Stomach (tissue), 9 donors: ENCODE results near the gene NAIF1. TPM values are rescaled to one million over a fixed set of nuclear protein-coding genes. Genes with fewer than 3 reads are reported as not detected.

ENCODE experiments used
- DNase-seq, 2 donors: peaks; one replicate each; pipeline versions ENCODE4 v3.0.0 to v3.0.0-alpha.2; 2013 to 2019
- H3K27ac ChIP-seq, 5 donors: fragments of 200-600 bp in 4 of 5; sonication (generic) in 4 of 5; one replicate each; pipeline ENCODE4 v1.5.1; 2013 to 2019; ENCODE audit warnings: mild to moderate bottlenecking in 1 of 5, moderate library complexity in 1 of 5
- H3K27me3 ChIP-seq, 3 donors: fragments of 200-600 bp; sonication (generic); one replicate each; pipeline ENCODE4 v1.5.1; 2017 to 2019; ENCODE audit warnings: mixed run types in 1 of 3
- H3K36me3 ChIP-seq, 4 donors: fragments of 200-600 bp; sonication (generic); 1 replicate in 3 of 4; 2 replicates in 1 of 4; pipeline ENCODE4 v1.5.1; 2016 to 2019
- H3K4me1 ChIP-seq, 4 donors: fragments of 200-600 bp; sonication (generic); one replicate each; pipeline ENCODE4 v1.5.1; 2016 to 2019
- H3K4me3 ChIP-seq, 4 donors: fragments of 200-600 bp; sonication (generic) in 3 of 4; one replicate each; pipeline ENCODE4 v1.5.1; 2016 to 2019; ENCODE audit warnings: mild to moderate bottlenecking in 1 of 4
- H3K9me3 ChIP-seq, 4 donors: fragments of 200-600 bp; sonication (generic); one replicate each; pipeline ENCODE4 v1.5.1; 2016 to 2019
- CTCF ChIP-seq, 7 experiments: fragments of 450-650 bp in 4 of 7; fragments of 200-600 bp in 3 of 7; sonication (generic) in 3 of 7; IDR thresholded peaks; one replicate each; pipeline ENCODE4 v1.5.1; 2016 to 2019; ENCODE audit warnings: antibody characterized with exemption in 7 of 7, control low read depth in 2 of 7, mild to moderate bottlenecking in 1 of 7
- EP300 ChIP-seq: sonication (generic); formaldehyde crosslinking; IDR thresholded peaks from one replicate; pipeline ENCODE4 v1.6.1; 2017; ENCODE audit warnings: antibody characterized with exemption
- POLR2A ChIP-seq, 4 donors: fragments of 450-650 bp; IDR thresholded peaks; one replicate each; pipeline ENCODE4 v1.6.1; 2016; ENCODE audit warnings: antibody characterized with exemption in 4 of 4, control low read depth in 2 of 4, mild to moderate bottlenecking in 1 of 4, moderate library complexity in 1 of 4
- POLR2AphosphoS5 ChIP-seq, 3 donors: sonication (generic); formaldehyde crosslinking; IDR thresholded peaks; one replicate each; pipeline ENCODE4 v1.6.1; 2016; ENCODE audit warnings: antibody characterized with exemption in 3 of 3
- WGBS, 5 donors: extraction: QIAGEN DNeasy Blood & Tissue Kit in 3 of 5; methylation state at CpG; one replicate each; pipeline versions ENCODE4 v1.1.5 to v1.1.7; 2013 to 2018; 5-methylcytosine and 5-hydroxymethylcytosine counted together
- intact Hi-C: fragments of 100-400 bp; cut with DNase I; formaldehyde crosslinking; loops from one replicate; pipeline ENCODE4 v1.15.1; 2023; ENCODE audit warnings: low total_unique reads
- polyA plus RNA-seq, 3 donors: library from polyadenylated mRNA; stranded (reverse); fragments of 200-250 nt; gene quantifications; one replicate each; pipeline ENCODE4 v1.2.3, GENCODE V29; 2013
- total RNA-seq, 5 donors: library from RNA; depleted of rRNA; stranded (reverse); fragments of >200 nt; gene quantifications; one replicate each; pipeline versions ENCODE4 v1.1.0 to v1.2.3, GENCODE V29; 2014 to 2016
- donor health status: healthy with polysubstance abuse.
- donor health status: Bipolar disorder and iron deficiency.
- donor health status: healthy.

The NAIF1 gene
- total and polyA plus RNA-seq, 8 donors: 1.8 to 40.3 (median 7.8) TPM

- TF ChIP-seq POLR2A (IDR thresholded peaks at IDR 0.05) (no peak), POLR2AphosphoS5 (IDR thresholded peaks at IDR 0.05) (no peak), EP300 (no peak), CTCF (IDR thresholded peaks at IDR 0.05) (no peak)
- H3K4me1 ChIP-seq: peaks cover 10 to 55% (median 36%) of the 10 kb centered on the region in 4 donors
- no peaks in the 10 kb centered on the region for H3K36me3 ChIP-seq
- 71 to 86% (median 77%) methylated on average over 10 of the region's 10 CpGs for WGBS, 5 donors
- H3K27me3 ChIP-seq: no peaks in the 10 kb centered on the region
- intact Hi-C loops: no loop called here
- no peak for DNase-seq
- H3K9me3 ChIP-seq: no peaks in the 10 kb centered on the region
- no peak overlapping the region for H3K4me3 ChIP-seq
- no peak overlapping the region for H3K27ac ChIP-seq
Measured at GRCh38 chr9:128087262-128087661, 20.1 kb upstream of the NAIF1 start.

- intact Hi-C loops: no loop called here
- H3K4me1 ChIP-seq: peaks cover 20 to 55% (median 36%) of the 10 kb centered on the region in 4 donors
- no peak for TF ChIP-seq EP300
- no peak for TF ChIP-seq POLR2AphosphoS5 (IDR thresholded peaks at IDR 0.05)
- TF ChIP-seq CTCF (IDR thresholded peaks at IDR 0.05): no peak
- no peak for TF ChIP-seq POLR2A (IDR thresholded peaks at IDR 0.05)
- no peak overlapping the region for H3K27ac ChIP-seq
- no peaks in the 10 kb centered on the region for H3K36me3 ChIP-seq
- no peak overlapping the region for H3K4me3 ChIP-seq
- no peaks in the 10 kb centered on the region for H3K27me3 ChIP-seq
- DNase-seq: no peak
- 88 to 93% (median 89%) methylated on average over 4 of the region's 4 CpGs for WGBS, 5 donors
- H3K9me3 ChIP-seq: no peaks in the 10 kb centered on the region
Measured at GRCh38 chr9:128085943-128086342, 18.8 kb upstream of the NAIF1 start.

GRCh38 chr9:128084746-128085145, 17.6 kb upstream of the NAIF1 start:
- TF ChIP-seq CTCF (IDR thresholded peaks at IDR 0.05) (no peak), POLR2AphosphoS5 (IDR thresholded peaks at IDR 0.05) (no peak), POLR2A (IDR thresholded peaks at IDR 0.05) (no peak), EP300 (no peak)
- no peak overlapping the region for H3K27ac ChIP-seq
- H3K4me3 ChIP-seq: no peak overlapping the region
- no peaks in the 10 kb centered on the region for H3K36me3 ChIP-seq
- H3K9me3 ChIP-seq: no peaks in the 10 kb centered on the region
- 90 to 96% (median 94%) methylated on average over 4 of the region's 4 CpGs for WGBS, 5 donors
- no peaks in the 10 kb centered on the region for H3K27me3 ChIP-seq
- intact Hi-C loops: no loop called here
- DNase-seq: no peak
- H3K4me1 ChIP-seq: peaks cover 24 to 59% (median 43%) of the 10 kb centered on the region in 4 donors

GRCh38 chr9:128082151-128082550, 15.0 kb upstream of the NAIF1 start:
- TF ChIP-seq CTCF (IDR thresholded peaks at IDR 0.05) (no peak), POLR2A (IDR thresholded peaks at IDR 0.05) (no peak), POLR2AphosphoS5 (IDR thresholded peaks at IDR 0.05) (no peak), EP300 (no peak)
- Histone ChIP-seq H3K36me3 (no peaks in the 10 kb centered on the region), H3K9me3 (no peaks in the 10 kb centered on the region), H3K27ac (peak overlapping the region in 4 of 5 donors; percentile 41 to 85 (median 72)), H3K27me3 (no peaks in the 10 kb centered on the region), H3K4me3 (no peak overlapping the region), H3K4me1 (peaks cover 36 to 64% (median 50%) of the 10 kb centered on the region in 4 donors)
- WGBS, 5 donors: 40 to 51% (median 46%) methylated on average over 7 of the region's 7 CpGs
- peak in 1 of 2 donors; percentile 75 for DNase-seq
- intact Hi-C loops: no loop called here
